Neutrophil (primary cell): ENCODE results near the gene MPDU1.
"Not testable (repeated sequence)": the region's sequence is repeated elsewhere in the genome, so short reads cannot be mapped to it uniquely, and the experiment has no call there.

Source experiments
- H3K27ac ChIP-seq: fragments of 200-600 bp; sonication (generic); 2 replicates; pipeline ENCODE4 v1.5.1; 2016; ENCODE audit warnings: mild to moderate bottlenecking, moderate library complexity
- H3K27me3 ChIP-seq: fragments of 200-600 bp; sonication (generic); 2 replicates; pipeline ENCODE4 v1.6.0; 2016; ENCODE audit warnings: mild to moderate bottlenecking
- H3K36me3 ChIP-seq: fragments of 200-600 bp; sonication (generic); 2 replicates; pipeline ENCODE4 v1.5.1; 2017
- H3K4me1 ChIP-seq, 2 experiments: fragments of 200-600 bp in 1 of 2; sonication (generic) in 1 of 2; 1 replicate in 1 of 2; 2 replicates in 1 of 2; pipeline versions ENCODE4 v1.5.1 to v1.6.1; 2013 to 2016; ENCODE audit warnings: low read depth in 1 of 2, low read length in 1 of 2, mild to moderate bottlenecking in 1 of 2, moderate library complexity in 1 of 2; ENCODE audit not compliant: control insufficient read depth in 1 of 2, insufficient read depth in 1 of 2
- H3K4me3 ChIP-seq, 2 experiments: fragments of 200-600 bp in 1 of 2; sonication (generic) in 1 of 2; 1 replicate in 1 of 2; 2 replicates in 1 of 2; pipeline ENCODE4 v1.5.1; 2013 to 2016; ENCODE audit warnings: low read depth in 1 of 2, low read length in 1 of 2, mild to moderate bottlenecking in 1 of 2, moderate library complexity in 1 of 2
- H3K9me3 ChIP-seq: fragments of 200-600 bp; sonication (generic); 2 replicates; pipeline ENCODE4 v1.5.1; 2016
- CTCF ChIP-seq: fragments of 200-600 bp; sonication (generic); IDR thresholded peaks from 2 replicates; pipeline ENCODE4 v1.5.1; 2016; ENCODE audit warnings: antibody characterized with exemption

MPDU1 gene

GRCh38 chr17:7591596-7591995 lies 7.9 kb downstream of the MPDU1 start:
- TF ChIP-seq CTCF = no peak
- H3K27ac ChIP-seq = no peak overlapping the region
- no peaks in the 10 kb centered on the region for H3K27me3 ChIP-seq
- H3K9me3 ChIP-seq = no peaks in the 10 kb centered on the region
- H3K4me1 ChIP-seq = peaks cover 7 to 15% of the 10 kb centered on the region in 2 experiments
- H3K36me3 ChIP-seq = peaks cover 87% of the 10 kb centered on the region
- no peak overlapping the region for H3K4me3 ChIP-seq

GRCh38 chr17:7592422-7593021 lies 8.9 kb downstream of the MPDU1 start:
- Histone ChIP-seq H3K4me1 (peaks cover 7 to 14% of the 10 kb centered on the region in 2 experiments), H3K4me3 (no peak overlapping the region), H3K36me3 (peaks cover 88% of the 10 kb centered on the region), H3K27me3 (no peaks in the 10 kb centered on the region), H3K9me3 (no peaks in the 10 kb centered on the region), H3K27ac (no peak overlapping the region)
- TF ChIP-seq CTCF = no peak

GRCh38 chr17:7593296-7593695 lies 9.6 kb downstream of the MPDU1 start:
- TF ChIP-seq CTCF = no peak
- Histone ChIP-seq H3K27ac (no peak overlapping the region), H3K36me3 (peaks cover 86% of the 10 kb centered on the region), H3K4me1 (peaks cover 7% of the 10 kb centered on the region in 2 experiments), H3K27me3 (no peaks in the 10 kb centered on the region), H3K4me3 (no peak overlapping the region), H3K9me3 (no peaks in the 10 kb centered on the region)

GRCh38 chr17:7597561-7597960 lies 13.9 kb downstream of the MPDU1 start:
- H3K36me3 ChIP-seq = peaks cover 98% of the 10 kb centered on the region
- not testable (repeated sequence) for H3K27ac ChIP-seq, H3K27me3 ChIP-seq, H3K4me3 ChIP-seq, H3K4me1 ChIP-seq, H3K9me3 ChIP-seq

- no peaks in the 10 kb centered on the region for H3K9me3 ChIP-seq
- TF ChIP-seq CTCF = no peak
- H3K27me3 ChIP-seq = no peaks in the 10 kb centered on the region
- H3K36me3 ChIP-seq = peaks cover 44% of the 10 kb centered on the region
- no peaks in the 10 kb centered on the region for H3K4me1 ChIP-seq
- H3K27ac ChIP-seq = no peak overlapping the region
- no peak overlapping the region for H3K4me3 ChIP-seq
Measured at GRCh38 chr17:7606280-7606679, 22.6 kb downstream of the MPDU1 start.

- H3K9me3 ChIP-seq = no peaks in the 10 kb centered on the region
- no peak overlapping the region for H3K4me3 ChIP-seq
- H3K4me1 ChIP-seq = peaks cover 16 to 24% of the 10 kb centered on the region in 2 experiments
- TF ChIP-seq CTCF = no peak
- no peak overlapping the region for H3K27ac ChIP-seq
- H3K27me3 ChIP-seq = no peaks in the 10 kb centered on the region
- H3K36me3 ChIP-seq = peaks cover under 1% of the 10 kb centered on the region
Measured at GRCh38 chr17:7610641-7611040, 27.0 kb downstream of the MPDU1 start.
